Liver (tissue), 3 donors: ENCODE results near the gene ADRA2B.

Source experiments
- HNF4A ChIP-seq, 2 donors: conservative IDR thresholded peaks; 2 replicates each; pipeline ENCODE4 v1.6.1; 2016; ENCODE audit warnings: antibody characterized with exemption in 2 of 2, mild to moderate bottlenecking in 2 of 2
- NR2F2 ChIP-seq: IDR thresholded peaks from 2 replicates; pipeline ENCODE4 v1.6.1; 2016; ENCODE audit warnings: antibody characterized with exemption
- RAD21 ChIP-seq, 2 donors: IDR thresholded peaks; 2 replicates each; pipeline ENCODE4 v1.6.1; 2016; ENCODE audit warnings: antibody characterized with exemption in 2 of 2, mild to moderate bottlenecking in 2 of 2
- TAF1 ChIP-seq: conservative IDR thresholded peaks from 2 replicates; pipeline ENCODE4 v1.6.1; 2016; ENCODE audit warnings: antibody characterized with exemption, mild to moderate bottlenecking
- YY1 ChIP-seq: IDR thresholded peaks from 2 replicates; pipeline ENCODE4 v1.6.1; 2016; ENCODE audit warnings: antibody characterized with exemption, mild to moderate bottlenecking
- TF ChIP-seq, protein P1 (sequence below): fragments of 150-350 bp; IDR thresholded peaks from 2 replicates; pipeline ENCODE4 v1.5.1; 2017; ENCODE audit warnings: improper control_type of control experiment, low read depth, low read length; ENCODE audit not compliant: missing input control
- TF ChIP-seq, protein P2 (sequence below): IDR thresholded peaks from 2 replicates; pipeline ENCODE4 v1.6.1; 2016; ENCODE audit warnings: antibody characterized with exemption, mild to moderate bottlenecking
- TF ChIP-seq, protein P3 (sequence below): IDR thresholded peaks from 2 replicates; pipeline ENCODE4 v1.6.1; 2016; ENCODE audit warnings: antibody characterized with exemption
- TF ChIP-seq, protein P4 (sequence below): IDR thresholded peaks from 2 replicates; pipeline ENCODE4 v1.6.1; 2016; ENCODE audit warnings: antibody characterized with exemption
- TF ChIP-seq, protein P5 (sequence below): IDR thresholded peaks from 2 replicates; pipeline ENCODE4 v1.6.1; 2016; ENCODE audit warnings: antibody characterized with exemption
- donor health status: healthy.
- donor health status: healthy.

- TF ChIP-seq, protein P1, sequence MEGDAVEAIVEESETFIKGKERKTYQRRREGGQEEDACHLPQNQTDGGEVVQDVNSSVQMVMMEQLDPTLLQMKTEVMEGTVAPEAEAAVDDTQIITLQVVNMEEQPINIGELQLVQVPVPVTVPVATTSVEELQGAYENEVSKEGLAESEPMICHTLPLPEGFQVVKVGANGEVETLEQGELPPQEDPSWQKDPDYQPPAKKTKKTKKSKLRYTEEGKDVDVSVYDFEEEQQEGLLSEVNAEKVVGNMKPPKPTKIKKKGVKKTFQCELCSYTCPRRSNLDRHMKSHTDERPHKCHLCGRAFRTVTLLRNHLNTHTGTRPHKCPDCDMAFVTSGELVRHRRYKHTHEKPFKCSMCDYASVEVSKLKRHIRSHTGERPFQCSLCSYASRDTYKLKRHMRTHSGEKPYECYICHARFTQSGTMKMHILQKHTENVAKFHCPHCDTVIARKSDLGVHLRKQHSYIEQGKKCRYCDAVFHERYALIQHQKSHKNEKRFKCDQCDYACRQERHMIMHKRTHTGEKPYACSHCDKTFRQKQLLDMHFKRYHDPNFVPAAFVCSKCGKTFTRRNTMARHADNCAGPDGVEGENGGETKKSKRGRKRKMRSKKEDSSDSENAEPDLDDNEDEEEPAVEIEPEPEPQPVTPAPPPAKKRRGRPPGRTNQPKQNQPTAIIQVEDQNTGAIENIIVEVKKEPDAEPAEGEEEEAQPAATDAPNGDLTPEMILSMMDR: no peak
- TF ChIP-seq, protein P2, sequence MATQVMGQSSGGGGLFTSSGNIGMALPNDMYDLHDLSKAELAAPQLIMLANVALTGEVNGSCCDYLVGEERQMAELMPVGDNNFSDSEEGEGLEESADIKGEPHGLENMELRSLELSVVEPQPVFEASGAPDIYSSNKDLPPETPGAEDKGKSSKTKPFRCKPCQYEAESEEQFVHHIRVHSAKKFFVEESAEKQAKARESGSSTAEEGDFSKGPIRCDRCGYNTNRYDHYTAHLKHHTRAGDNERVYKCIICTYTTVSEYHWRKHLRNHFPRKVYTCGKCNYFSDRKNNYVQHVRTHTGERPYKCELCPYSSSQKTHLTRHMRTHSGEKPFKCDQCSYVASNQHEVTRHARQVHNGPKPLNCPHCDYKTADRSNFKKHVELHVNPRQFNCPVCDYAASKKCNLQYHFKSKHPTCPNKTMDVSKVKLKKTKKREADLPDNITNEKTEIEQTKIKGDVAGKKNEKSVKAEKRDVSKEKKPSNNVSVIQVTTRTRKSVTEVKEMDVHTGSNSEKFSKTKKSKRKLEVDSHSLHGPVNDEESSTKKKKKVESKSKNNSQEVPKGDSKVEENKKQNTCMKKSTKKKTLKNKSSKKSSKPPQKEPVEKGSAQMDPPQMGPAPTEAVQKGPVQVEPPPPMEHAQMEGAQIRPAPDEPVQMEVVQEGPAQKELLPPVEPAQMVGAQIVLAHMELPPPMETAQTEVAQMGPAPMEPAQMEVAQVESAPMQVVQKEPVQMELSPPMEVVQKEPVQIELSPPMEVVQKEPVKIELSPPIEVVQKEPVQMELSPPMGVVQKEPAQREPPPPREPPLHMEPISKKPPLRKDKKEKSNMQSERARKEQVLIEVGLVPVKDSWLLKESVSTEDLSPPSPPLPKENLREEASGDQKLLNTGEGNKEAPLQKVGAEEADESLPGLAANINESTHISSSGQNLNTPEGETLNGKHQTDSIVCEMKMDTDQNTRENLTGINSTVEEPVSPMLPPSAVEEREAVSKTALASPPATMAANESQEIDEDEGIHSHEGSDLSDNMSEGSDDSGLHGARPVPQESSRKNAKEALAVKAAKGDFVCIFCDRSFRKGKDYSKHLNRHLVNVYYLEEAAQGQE: no peak
- TF ChIP-seq, protein P3, sequence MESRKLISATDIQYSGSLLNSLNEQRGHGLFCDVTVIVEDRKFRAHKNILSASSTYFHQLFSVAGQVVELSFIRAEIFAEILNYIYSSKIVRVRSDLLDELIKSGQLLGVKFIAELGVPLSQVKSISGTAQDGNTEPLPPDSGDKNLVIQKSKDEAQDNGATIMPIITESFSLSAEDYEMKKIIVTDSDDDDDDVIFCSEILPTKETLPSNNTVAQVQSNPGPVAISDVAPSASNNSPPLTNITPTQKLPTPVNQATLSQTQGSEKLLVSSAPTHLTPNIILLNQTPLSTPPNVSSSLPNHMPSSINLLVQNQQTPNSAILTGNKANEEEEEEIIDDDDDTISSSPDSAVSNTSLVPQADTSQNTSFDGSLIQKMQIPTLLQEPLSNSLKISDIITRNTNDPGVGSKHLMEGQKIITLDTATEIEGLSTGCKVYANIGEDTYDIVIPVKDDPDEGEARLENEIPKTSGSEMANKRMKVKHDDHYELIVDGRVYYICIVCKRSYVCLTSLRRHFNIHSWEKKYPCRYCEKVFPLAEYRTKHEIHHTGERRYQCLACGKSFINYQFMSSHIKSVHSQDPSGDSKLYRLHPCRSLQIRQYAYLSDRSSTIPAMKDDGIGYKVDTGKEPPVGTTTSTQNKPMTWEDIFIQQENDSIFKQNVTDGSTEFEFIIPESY: no peak
- TF ChIP-seq YY1 (no peak), TAF1 (no peak), NR2F2 (no peak), RAD21 (IDR thresholded peaks at IDR 0.05) (no peak), HNF4A (conservative IDR thresholded peaks at IDR 0.05) (no peak)
- TF ChIP-seq, protein P4, sequence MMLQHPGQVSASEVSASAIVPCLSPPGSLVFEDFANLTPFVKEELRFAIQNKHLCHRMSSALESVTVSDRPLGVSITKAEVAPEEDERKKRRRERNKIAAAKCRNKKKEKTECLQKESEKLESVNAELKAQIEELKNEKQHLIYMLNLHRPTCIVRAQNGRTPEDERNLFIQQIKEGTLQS: no peak
- TF ChIP-seq, protein P5, sequence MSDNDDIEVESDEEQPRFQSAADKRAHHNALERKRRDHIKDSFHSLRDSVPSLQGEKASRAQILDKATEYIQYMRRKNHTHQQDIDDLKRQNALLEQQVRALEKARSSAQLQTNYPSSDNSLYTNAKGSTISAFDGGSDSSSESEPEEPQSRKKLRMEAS: no peak
Observed at GRCh38 chr2:96098900-96099590, 17.3 kb downstream of the ADRA2B start.
